ENCODE results near the gene NFE2L2. TPM values are rescaled to one million over a fixed set of nuclear protein-coding genes. Genes with fewer than 3 reads are reported as not detected.
"Not testable (repeated sequence)": the region's sequence is repeated elsewhere in the genome, so short reads cannot be mapped to it uniquely, and the experiment has no call there.

The NFE2L2 gene
- 10 to 100 TPM; 33.0 to 93.3 (median 59.1) TPM for total RNA-seq

- peak in 2 of 5 experiments; percentile 43 to 47 for TF ChIP-seq CTCF (IDR thresholded peaks at IDR 0.05 in 4 of 5, conservative IDR thresholded peaks at IDR 0.05 in 1 of 5)
- peak; percentile 98 to 99 for TF ChIP-seq POLR2A (IDR thresholded peaks at IDR 0.05)
- Histone ChIP-seq H3K4me1 (peaks cover 42 to 44% of the 10 kb centered on the region in 2 donors), H3K9me3 (no peaks in the 10 kb centered on the region), H3K27ac (peak within 1 kb of the TSS; percentile 99 to 100 (median 100)), H3K27me3 (no peaks in the 10 kb centered on the region), H3K4me3 (peak within 1 kb of the TSS; percentile 86 to 99 (median 96)), H3K36me3 (no peaks in the 10 kb centered on the region)
- ATAC-seq (peak; percentile 73), DNase-seq (peak; percentile 86 to 90)
- in situ Hi-C loops (cut with MboI; ENCODE audit: low sequenced_read_pairs in 4 of 4), result loop anchor here in 3 of 4 donors (5.0 to 10.0 kb wide), 4 partner anchors 50 to 100 kb away; partner anchors contain the start of gene HNRNPA3 (in 3 of the 3)
- intact Hi-C loops (cut with DNase I; ENCODE audit: low total_unique reads), result loop anchor here (1.0 to 10.0 kb wide), 4 partner anchors 32 to 152 kb away; partner anchors contain the start of gene AGPS
These were observed at the start of gene NFE2L2 for GRCh38 chr2:177264693-177265587. TSS of gene NFE2L2 (minus strand) at chr2:177264727. CDS start at chr2:177264576, 151 bp downstream.

GRCh38 chr2:177314194-177314593 is 49.7 kb upstream of the NFE2L2 start:
- peak overlapping the region; percentile 36 to 72 (median 64) for H3K27ac ChIP-seq
- no peaks in the 10 kb centered on the region for H3K27me3 ChIP-seq
- no peak for DNase-seq
- H3K4me3 ChIP-seq, result no peak overlapping the region
- peak; percentile 88 to 92 for ATAC-seq
- H3K9me3 ChIP-seq, result no peaks in the 10 kb centered on the region
- TF ChIP-seq POLR2A (IDR thresholded peaks at IDR 0.05), result no peak
- TF ChIP-seq CTCF (IDR thresholded peaks at IDR 0.05 in 4 of 5, conservative IDR thresholded peaks at IDR 0.05 in 1 of 5), result no peak
- peaks cover 41 to 47% of the 10 kb centered on the region in 2 donors for H3K4me1 ChIP-seq
- H3K36me3 ChIP-seq, result no peaks in the 10 kb centered on the region
- in situ Hi-C loops (cut with MboI; ENCODE audit: low sequenced_read_pairs in 4 of 4), result no loop called here
- intact Hi-C loops (cut with DNase I; ENCODE audit: low total_unique reads), result no loop called here

GRCh38 chr2:177313162-177313781 is 48.7 kb upstream of the NFE2L2 start:
- in situ Hi-C loops (cut with MboI; ENCODE audit: low sequenced_read_pairs in 4 of 4), result no loop called here
- no peaks in the 10 kb centered on the region for H3K36me3 ChIP-seq
- DNase-seq, result no peak
- TF ChIP-seq POLR2A (IDR thresholded peaks at IDR 0.05) (no peak), CTCF (IDR thresholded peaks at IDR 0.05 in 4 of 5, conservative IDR thresholded peaks at IDR 0.05 in 1 of 5) (no peak)
- intact Hi-C loops (cut with DNase I; ENCODE audit: low total_unique reads), result no loop called here
- no peak overlapping the region for H3K4me3 ChIP-seq
- no peaks in the 10 kb centered on the region for H3K9me3 ChIP-seq
- ATAC-seq, result no peak
- peaks cover 41 to 47% of the 10 kb centered on the region in 2 donors for H3K4me1 ChIP-seq
- H3K27ac ChIP-seq, result peak overlapping the region in 3 of 4 donors; percentile 36 to 72 (median 71)
- H3K27me3 ChIP-seq, result no peaks in the 10 kb centered on the region

- Histone ChIP-seq H3K27ac (no peak overlapping the region), H3K4me3 (no peak overlapping the region), H3K27me3 (no peaks in the 10 kb centered on the region), H3K36me3 (no peaks in the 10 kb centered on the region), H3K9me3 (no peaks in the 10 kb centered on the region), H3K4me1 (peaks cover 39 to 46% of the 10 kb centered on the region in 2 donors)
- in situ Hi-C loops (cut with MboI; ENCODE audit: low sequenced_read_pairs in 4 of 4) (no loop called here), intact Hi-C loops (cut with DNase I; ENCODE audit: low total_unique reads) (no loop called here)
- DNase-seq (no peak), ATAC-seq (no peak)
- TF ChIP-seq CTCF (IDR thresholded peaks at IDR 0.05 in 4 of 5, conservative IDR thresholded peaks at IDR 0.05 in 1 of 5), result no peak
- TF ChIP-seq POLR2A (IDR thresholded peaks at IDR 0.05), result no peak
These were observed 48.0 kb upstream of the NFE2L2 start for GRCh38 chr2:177312562-177312961.

GRCh38 chr2:177309672-177310309 is 45.3 kb upstream of the NFE2L2 start:
- intact Hi-C loops (cut with DNase I; ENCODE audit: low total_unique reads); DNase-seq; ATAC-seq: not testable (repeated sequence)

More at GRCh38 chr2:177309672-177310309, 45.3 kb upstream of the NFE2L2 start:
- H3K27me3 ChIP-seq; H3K36me3 ChIP-seq; H3K4me3 ChIP-seq; in situ Hi-C loops (cut with MboI; ENCODE audit: low sequenced_read_pairs in 4 of 4); H3K27ac ChIP-seq; H3K9me3 ChIP-seq: not testable (repeated sequence)
- H3K4me1 ChIP-seq, result peaks cover 14 to 20% of the 10 kb centered on the region in 2 donors

Data from gastrocnemius medialis (tissue), 4 donors.